Endometrial microvascular endothelial cells (primary cell): Measurements from ENCODE around the gene HOATZ. TPM values are rescaled to one million over a fixed set of nuclear protein-coding genes. Genes with fewer than 3 reads are reported as not detected.

Experiments used
- in situ Hi-C: cut with HindIII; loops from 2 replicates; pipeline ENCODE4 v1.10.0; 2017; ENCODE audit warnings: low sequenced_read_pairs, low pct_unique_long_range_greater_than_20kb; ENCODE audit errors: inconsistent ontology term
- total RNA-seq: library from RNA; depleted of rRNA; stranded (reverse); fragments of >200 nt; gene quantifications from one replicate; pipeline ENCODE4 v1.2.3, GENCODE V29; 2015; ENCODE audit errors: inconsistent ontology term

HOATZ gene
- total RNA-seq, result not detected

DNA sequence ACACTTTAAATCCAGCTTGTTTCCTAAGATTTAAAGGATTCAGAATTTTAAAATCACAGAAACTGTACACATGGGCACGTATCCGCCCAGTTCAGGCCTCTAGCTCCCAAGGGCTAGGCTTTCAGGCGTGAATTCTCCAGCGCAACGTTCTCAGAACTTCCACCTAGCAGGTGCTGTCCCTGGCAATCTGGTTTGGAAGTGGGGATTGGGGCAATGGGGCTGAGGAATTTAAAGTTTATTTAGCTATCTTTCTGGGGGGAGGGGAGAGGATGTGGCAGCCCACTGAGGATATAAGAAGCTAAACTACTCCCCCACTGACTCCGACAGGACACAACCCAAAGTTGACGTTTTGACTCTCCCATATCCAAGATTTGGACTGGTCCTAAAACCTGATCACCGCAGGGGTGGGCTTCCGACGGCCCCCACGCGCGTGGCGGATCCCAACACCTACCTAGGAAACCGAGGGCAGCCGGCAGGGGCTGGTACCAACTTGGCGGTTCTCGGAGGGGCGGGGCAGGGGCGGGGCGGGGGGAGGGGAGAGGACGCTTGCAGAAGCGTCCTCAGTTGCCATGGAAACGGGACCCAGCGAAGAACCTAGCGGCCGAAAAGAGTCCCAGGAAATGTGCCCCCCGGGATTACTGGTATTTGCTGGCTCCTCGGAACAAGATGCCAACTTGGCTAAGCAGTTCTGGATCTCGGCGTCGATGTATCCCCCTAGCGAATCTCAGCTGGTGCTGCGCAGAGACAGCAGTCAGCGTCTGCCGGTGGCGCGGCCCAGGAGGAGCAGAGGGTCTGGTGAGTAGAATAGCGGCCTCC lies at the start of gene HOATZ:
HOATZ (plus strand) TSS at position 563 of the 816 bp plus-strand sequence; CDS start at position 570, 7 bp downstream.
- in situ Hi-C loops, result no loop called here

DNA sequence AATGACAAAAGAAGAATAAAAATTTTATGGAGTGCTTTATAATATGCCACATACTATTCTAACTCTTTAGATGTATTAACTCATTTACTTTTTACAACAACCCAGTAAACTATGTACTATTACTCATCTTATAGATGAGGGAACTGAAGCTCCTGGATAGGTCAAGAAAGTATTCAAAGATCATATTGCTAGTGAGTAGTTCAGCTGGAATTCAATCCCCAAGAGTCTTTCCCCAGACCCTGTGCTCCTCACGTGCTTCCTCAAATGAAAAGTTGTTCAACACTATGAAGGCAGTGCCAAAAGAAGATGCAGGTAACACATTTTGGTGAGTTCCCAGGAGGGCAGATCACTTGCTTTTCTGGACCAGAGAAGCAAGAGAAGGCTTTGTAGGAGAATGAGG lies 49.2 kb upstream of the HOATZ start:
- in situ Hi-C loops, result no loop called here

DNA sequence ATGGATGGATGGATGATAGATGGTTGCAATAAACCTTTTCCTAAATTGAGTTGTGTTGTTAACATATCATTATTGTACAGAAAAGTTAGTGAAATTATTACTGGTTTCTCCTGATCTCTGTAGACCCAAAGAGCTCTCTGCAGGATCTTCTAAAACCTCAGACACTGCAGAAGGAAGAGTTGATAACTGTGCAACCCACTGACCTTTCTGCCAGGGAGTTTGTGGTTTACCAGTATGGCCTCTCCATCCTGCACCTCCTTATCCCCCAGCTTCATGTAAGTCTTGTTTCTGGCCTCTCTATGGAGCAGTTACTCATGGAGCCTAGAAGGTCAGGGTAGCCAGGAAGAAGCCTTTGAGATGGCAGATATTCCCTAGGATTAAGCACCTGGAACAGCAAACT lies 48.0 kb upstream of the HOATZ start:
- in situ Hi-C loops, result no loop called here

DNA sequence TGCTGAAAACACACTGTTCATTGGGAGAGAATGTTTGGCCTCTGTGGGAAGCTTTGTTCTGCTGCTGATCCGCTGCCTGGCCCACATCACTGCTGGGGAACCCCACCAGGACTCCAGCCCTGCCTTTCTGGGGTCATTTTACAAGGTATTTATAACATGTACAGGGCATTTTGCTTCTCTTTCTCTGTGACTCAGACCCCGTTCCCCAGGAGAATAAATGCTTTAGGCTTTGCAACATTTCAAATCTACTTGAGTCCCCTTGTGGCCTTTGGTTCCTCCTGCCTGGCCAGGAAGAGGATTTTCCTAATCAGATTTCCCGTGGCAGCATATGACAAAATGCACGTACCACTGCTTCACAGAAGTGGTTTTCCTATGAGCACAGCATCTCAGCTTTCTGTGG lies 45.4 kb upstream of the HOATZ start:
- in situ Hi-C loops, result no loop called here

DNA sequence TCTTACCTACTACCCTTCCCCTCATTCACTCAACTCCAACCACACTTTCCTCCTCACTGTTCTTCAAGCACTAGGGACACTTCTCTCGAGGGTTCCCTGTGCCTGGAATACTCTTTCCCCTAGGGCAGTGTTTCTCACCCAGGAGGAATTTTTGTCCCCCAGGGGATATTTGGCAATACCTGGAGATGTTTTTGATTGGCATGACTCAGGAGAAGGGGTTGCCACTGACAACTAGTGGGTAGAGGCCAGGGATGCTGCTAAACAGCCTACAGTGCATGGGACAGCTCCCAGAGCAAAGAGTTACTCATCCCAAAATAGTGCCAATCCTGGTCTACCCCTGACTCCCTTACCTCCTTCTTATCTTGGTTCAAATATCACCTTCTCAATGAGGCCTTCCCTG lies 42.4 kb upstream of the HOATZ start:
- in situ Hi-C loops, result no loop called here

DNA sequence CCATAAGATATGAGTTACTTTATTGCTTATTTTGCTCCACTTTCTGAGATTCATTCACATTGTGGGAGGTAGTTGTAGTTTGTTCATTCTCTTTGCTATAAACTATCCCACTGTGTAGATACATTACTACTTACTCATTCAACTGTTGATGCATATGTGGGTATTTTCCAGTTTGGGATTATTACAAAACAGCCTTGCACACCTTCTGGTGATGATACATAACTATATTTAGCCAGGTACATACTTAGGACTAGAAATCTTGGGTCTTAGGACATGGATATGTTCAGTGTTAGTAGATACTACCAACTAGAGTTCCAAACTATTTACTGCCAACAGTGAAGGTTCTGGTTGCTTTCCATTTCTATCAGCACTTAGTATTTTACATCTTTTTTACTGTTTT lies 40.1 kb upstream of the HOATZ start:
- in situ Hi-C loops, result no loop called here

DNA sequence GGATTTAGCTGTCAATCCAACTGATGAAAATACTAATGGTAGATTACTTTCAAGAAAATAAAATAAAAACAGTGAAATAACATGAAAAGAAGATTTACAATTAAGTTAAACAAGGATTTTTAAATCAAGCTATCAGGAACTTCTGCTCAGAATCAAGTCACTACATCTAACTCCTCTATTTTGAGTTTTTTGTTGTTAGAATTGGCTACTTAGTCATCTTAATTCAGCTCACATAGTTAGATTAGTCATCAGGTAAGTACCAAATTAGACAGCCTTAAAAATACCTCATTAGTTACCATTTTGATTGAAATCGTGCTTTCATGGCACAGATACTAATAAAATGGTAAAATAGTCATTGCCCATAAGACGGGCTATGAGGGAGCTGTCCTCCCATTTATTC lies 38.2 kb upstream of the HOATZ start:
- in situ Hi-C loops, result no loop called here

DNA sequence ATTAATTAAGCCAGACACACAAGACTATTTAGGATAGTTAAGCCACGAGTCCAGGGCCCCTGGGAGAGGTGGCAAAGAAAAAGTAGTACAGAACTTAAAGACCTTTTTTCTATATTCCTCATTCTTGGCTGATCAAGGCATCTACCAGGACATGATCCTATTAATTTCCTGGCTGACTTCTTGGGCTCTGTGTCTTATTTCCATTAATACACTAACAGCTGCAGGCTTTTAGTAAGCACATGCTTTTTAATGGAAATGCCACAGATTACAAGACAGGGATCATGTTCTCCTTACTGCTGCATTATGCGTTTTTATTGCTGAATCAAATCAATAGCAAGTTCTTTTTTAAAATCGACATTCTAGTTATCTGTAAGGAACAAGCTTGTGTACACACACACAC lies 37.6 kb upstream of the HOATZ start:
- in situ Hi-C loops, result no loop called here

DNA sequence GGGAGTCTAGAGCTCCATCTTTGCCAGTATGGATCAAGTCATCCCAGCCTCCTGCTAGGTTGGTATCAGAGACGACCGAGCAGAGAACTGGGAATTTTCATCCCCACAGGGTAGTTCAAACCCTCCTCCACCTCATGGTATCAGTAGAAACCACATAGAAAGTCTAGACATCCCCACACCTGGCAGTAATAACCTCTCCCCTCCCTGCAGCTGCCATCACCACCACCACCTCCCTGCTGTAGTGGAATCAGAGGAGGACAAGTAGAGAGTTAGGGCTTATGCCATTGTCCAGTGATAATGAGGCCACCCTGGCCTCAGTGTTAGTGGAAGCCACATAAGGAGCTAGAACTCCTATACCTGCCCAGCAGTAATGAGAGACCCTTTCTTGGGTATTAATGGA lies 36.7 kb upstream of the HOATZ start:
- in situ Hi-C loops, result no loop called here

DNA sequence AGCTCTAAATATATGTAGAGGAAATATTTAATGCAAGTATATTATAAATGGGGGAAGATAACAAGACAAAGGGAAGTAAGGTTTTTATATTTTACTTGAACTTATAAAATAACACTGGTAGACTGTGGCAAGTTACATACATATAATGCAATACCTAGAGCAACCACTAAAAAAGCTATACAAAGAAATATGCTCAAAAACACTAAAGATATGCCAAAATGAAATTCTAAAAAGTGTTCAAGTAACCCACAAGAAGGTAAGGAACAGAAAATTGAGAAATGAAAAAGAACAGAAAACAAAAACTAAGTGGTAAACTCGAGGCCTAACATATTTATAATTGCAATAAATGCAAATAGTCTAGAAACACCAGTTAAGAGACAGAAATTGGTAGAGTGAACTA lies 34.9 kb upstream of the HOATZ start:
- in situ Hi-C loops, result no loop called here

DNA sequence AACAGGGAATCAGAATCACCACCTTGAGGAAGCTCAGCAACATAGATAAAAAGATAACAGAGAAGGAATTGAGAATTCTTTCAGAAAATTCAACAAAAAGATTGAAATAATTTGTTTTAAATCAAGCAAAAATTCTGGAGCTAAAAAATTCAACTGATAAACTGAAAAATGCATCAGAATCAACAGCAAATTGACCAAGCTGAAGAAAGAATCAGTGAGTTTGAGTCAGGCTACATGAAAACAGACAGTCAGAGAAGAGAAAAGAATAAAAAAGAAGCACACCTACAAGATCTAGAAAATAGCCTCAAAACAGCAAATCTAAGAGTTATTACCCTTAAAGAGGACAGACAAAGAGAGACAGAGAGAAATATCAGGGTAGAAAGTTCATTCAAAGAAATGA lies 31.1 kb upstream of the HOATZ start:
- in situ Hi-C loops, result no loop called here

DNA sequence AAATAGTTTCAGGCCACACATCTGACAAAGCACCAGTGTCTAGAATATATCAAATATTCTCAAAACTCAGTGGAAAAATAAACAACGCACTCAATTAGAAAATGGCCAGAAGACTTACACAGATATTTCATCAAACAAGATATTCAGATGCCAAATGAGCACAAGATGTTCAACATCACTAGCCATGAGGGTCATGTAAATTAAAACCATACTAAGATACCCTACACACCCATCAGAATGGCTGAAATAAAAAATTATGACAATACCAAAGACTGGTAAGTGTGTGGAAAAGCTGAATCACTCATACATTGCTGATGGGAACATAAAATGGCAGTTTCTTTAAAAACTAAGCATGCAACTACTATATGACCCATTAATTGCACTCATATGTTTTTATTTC lies 24.1 kb upstream of the HOATZ start:
- in situ Hi-C loops, result no loop called here

DNA sequence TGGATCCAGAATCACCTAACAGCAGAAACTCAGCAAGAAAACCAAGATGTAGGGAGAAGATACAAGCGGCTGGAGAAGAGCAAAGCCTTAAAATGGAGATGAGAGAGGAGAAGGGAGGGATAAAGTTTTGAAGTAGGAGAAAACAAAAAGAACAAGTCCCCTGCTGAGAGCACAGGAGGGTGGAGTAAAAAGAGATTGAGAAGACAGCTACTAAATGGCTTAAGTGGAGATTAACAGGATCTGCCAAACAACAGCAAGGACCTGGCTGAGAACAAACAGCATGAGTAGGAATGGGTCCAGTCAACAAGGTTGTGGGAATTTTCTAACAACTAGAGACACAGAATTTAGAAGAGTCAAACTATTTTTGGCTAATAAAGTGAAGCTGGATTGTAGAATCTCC lies 20.5 kb upstream of the HOATZ start:
- in situ Hi-C loops, result no loop called here

DNA sequence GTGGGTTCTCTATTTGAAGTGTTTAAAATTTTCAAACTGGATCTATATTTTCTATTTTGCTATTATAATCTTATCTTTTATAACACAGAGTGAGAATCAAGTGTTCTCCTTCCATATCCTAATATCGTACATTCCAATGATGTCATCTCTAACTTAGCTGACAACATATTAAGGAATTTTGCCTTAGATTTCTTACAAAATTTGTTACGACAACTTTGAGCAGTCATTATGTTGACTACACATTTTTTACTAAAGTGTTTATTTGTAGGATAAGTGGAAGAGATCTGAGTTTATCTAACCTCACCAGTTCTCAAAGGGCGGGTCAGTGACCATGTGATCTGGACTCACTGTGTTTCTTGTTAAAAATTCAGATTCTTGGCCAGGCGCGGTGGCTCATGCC lies 15.1 kb upstream of the HOATZ start:
- in situ Hi-C loops, result no loop called here

DNA sequence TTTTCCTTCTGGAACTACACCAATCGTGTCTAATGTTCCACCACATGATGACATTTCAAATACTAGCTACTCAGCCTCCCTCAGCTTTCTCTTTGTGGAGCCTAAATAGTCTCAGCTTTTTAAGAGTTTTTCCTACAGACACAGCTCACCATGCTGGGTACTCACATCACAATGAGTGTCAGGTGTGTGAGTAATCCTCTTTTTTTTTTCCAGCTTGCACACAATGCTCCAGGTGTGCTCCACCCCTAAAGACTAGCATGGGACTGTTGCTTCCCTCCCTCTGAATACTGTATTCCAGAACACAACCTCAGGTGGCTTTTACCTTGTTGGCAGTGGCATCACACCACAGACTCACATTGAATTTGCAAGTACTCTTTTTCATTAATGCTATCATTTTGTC lies 14.1 kb upstream of the HOATZ start:
- in situ Hi-C loops, result no loop called here

DNA sequence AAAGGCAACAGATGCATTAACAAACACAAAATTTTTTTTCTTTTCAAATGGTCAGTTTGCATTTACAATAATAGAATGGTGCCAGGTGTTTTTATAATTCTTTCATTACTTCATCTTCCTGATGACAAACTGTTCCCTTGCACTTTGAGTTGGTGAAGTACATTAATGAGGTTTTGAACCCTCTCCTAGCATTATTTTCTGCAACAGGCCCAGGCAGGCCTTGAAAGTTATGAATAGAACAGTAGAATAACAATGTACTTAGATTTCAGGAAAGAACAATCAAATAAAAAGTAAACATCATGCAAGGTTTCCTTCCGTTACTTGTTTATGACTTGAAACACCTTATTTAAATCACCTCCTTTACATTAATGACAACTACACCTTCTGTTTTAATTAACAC lies 12.0 kb upstream of the HOATZ start:
- in situ Hi-C loops, result no loop called here

DNA sequence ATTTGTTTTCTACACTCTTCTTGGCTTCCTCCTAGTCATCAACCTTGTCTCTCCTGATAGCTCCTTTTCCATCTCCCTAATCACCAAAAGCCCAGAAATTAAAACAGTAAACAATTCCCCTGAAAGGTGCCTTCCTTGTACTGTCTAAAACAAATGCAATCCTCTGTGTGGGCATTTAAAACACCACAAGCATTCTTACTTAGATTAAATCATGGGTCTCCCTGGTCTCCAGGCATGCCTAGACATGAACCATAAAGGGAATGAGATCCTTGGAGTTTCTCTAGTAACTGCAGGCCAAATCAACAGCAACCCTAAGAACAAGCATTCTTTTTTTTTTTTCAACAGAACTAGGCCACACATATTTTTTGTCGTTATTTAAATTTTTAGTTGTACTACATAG lies 4.3 kb upstream of the HOATZ start:
- in situ Hi-C loops, result no loop called here

DNA sequence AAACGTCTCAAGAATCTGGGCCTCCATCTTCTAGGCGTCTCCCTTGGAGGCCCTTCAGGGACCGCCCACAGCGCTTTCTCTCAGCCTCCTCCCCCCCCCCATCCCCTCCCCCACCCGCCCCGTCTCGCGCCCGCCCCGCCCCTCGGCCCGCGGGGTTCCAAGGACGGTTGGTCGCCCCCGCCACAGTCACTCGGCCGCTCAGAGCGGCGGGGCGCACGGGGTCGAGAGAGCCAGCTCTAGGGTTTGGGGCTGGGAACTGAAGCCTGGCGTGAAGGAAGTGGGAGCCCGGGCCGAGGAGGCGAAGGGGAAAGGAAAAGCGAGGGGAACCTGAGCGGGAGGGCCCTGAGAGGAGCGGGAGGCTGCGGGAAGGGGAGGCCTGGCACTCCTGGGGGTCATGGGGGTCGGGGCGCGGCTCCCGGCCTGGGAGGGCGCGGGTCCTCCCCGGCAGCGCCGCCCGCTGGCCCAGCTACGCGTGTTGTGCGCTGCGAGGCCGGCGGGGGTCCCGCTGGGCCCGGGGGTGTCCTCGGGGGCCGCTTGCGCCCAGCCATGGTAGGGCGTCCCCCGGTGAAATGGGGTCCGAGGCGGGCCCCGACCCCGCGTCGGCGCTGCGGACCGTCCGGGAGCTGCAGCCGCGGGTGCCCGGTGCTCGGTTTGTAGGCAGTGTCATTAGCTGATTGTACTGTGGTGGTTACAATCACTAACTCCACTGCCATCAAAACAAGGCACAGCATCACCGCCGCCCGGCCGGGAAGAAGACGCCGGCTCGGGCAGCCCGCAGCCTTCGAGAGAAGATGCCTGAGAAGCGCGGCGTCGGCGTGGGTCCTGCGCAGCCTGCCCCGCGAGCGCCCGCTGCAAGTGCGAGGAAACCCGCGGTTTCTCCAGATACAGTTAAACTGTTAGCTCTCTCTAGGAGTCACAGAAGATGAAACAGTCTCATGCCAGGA lies 2.0 kb upstream of the HOATZ start, which contains the start of gene BTG4:
BTG4 (minus strand) TSS at position 91 of the 944 bp plus-strand sequence. CDS start 13,610 bp downstream, outside the sequence.
- in situ Hi-C loops, result no loop called here

DNA sequence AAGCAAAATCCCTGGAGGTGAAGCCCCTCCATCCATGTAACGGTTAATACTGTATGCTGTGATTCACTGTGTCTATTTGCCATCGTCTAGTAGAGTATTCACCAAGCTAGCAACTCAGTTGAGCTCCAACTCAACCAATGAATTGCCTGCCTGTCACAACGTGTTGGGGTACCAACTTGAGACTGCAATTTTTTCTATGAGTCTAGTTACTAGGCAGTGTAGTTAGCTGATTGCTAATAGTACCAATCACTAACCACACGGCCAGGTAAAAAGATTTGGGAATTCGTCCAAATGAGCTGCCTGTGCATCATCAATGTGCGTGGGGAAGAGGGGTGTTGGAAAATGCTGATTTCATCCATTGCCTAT lies 1.4 kb upstream of the HOATZ start:
- in situ Hi-C loops, result no loop called here

DNA sequence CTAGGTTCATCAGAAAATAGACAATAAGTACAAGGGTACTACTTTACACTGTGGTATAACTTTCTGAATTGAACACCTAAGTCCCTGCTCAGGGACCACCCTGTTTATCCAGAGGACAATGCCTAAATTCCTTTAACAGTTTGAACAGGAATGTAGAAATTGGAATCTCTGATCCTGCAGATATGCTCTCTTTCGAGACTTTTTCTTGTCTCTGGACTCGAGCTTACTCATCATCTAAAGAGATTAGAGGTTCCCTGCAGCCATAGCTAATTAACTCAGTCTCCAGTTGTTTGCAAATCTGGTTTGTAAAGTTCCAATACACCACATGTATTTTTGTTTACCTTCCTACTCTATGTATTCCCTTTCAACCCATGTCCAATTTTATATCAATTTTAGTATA lies 1.0 kb downstream of the HOATZ start:
- in situ Hi-C loops, result no loop called here
